ENCODE results near the gene SHCBP1. TPM values are rescaled to one million over a fixed set of nuclear protein-coding genes. Genes with fewer than 3 reads are reported as not detected.
"Not testable (repeated sequence)": the region's sequence is repeated elsewhere in the genome, so short reads cannot be mapped to it uniquely, and the experiment has no call there.

Gene SHCBP1
- total and polyA plus RNA-seq, 8 donors, result 5.6 to 18.1 (median 10.8) TPM

DNA sequence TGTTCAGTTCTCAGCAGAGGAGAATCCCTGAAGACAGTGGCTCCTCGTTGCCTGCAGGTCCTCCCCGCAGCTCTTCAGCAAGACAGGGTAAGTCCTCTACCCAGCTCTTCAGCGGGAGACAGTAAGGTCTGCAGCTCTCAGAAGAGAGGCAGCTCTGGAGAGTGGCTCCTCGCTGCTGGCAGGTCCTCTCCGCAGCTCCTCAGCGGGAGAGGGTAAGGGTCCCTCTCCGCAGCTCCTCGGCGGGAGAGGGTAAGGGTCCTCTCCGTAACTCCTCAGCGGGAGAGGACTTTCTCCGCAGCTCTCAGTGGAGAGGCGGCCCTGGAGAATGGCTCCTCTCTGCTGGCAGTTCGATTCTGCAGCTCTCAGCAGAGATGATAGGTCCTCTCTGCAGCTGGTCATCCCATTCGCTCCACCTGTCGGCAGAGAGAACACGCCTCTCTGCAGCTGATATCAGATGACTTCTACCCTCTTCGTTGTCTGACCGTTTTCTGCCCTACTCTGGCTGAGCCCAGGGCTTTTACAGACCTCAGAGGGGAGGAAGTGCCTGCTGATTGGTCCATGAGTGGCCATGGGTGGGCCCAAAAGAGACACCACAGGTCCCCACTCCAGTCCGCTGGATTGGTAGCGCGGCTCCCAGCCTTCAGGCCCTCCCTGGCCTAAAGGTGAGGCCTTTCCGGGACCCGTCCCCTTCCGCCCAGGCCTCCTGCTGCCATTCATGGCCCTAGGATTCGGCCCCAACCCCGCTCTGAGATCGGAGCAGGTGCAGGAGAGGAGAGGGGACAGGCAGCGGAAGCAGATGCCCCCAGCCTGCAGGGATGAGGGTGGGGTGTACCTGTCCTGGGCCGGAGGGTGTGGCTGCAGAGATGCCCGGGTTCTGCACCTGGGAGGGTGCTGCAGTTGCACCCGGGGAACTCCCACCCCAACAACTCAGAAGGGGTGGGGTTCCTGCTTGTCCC is 11.9 kb upstream of the SHCBP1 start:
- peaks cover 0 to 12% of the 10 kb centered on the region in 2 donors for H3K4me1 ChIP-seq
- H3K36me3 ChIP-seq, result no peaks in the 10 kb centered on the region
- intact Hi-C loops (cut with DNase I), result no loop called here
- no peak overlapping the region for H3K4me3 ChIP-seq
- H3K27ac ChIP-seq, result no peak overlapping the region
- TF ChIP-seq CTCF (IDR thresholded peaks at IDR 0.05), result no peak
- no peaks in the 10 kb centered on the region for H3K27me3 ChIP-seq
- no peak for DNase-seq
- H3K9me3 ChIP-seq, result no peaks in the 10 kb centered on the region
- no peak for ATAC-seq

GRCh38 chr16:46629331-46630219 is 8.4 kb upstream of the SHCBP1 start:
- Histone ChIP-seq H3K27ac (peak overlapping the region in 1 of 2 donors; percentile 27), H3K4me3 (no peak overlapping the region), H3K36me3 (no peaks in the 10 kb centered on the region), H3K4me1 (peaks cover 0 to 12% of the 10 kb centered on the region in 2 donors), H3K27me3 (no peaks in the 10 kb centered on the region), H3K9me3 (no peaks in the 10 kb centered on the region)
- no peak for TF ChIP-seq CTCF (IDR thresholded peaks at IDR 0.05)
- intact Hi-C loops (cut with DNase I), result no loop called here
- DNase-seq, result no peak
- peak; percentile 20 for ATAC-seq

DNA sequence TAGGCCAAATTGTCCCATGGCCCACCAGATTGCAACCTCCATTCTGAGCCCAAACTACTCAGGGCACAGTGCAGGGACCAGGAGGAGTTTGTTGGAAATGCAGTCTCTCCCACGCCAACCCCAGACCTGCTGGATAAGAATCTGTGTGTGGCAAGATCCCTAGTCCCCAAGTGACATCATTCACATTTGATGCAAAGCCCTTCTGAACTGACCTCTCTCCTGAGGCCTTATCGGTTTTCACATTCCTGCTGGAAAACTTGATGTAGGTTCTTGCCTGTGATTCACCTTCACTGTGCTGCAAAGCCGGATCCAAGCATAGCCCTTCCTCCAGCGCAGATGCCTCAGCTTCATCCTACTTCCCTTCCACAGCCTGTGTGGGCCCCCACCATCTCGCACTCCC is 6.6 kb upstream of the SHCBP1 start:
- intact Hi-C loops (cut with DNase I), result no loop called here
- no peaks in the 10 kb centered on the region for H3K27me3 ChIP-seq
- no peaks in the 10 kb centered on the region for H3K36me3 ChIP-seq
- H3K27ac ChIP-seq, result no peak overlapping the region
- DNase-seq, result no peak
- no peak overlapping the region for H3K4me3 ChIP-seq
- peaks cover 0 to 12% of the 10 kb centered on the region in 2 donors for H3K4me1 ChIP-seq
- no peak for TF ChIP-seq CTCF (IDR thresholded peaks at IDR 0.05)
- no peaks in the 10 kb centered on the region for H3K9me3 ChIP-seq
- ATAC-seq, result no peak

- peaks cover 0 to 18% of the 10 kb centered on the region in 2 donors for H3K4me1 ChIP-seq
- H3K27me3 ChIP-seq; ATAC-seq; H3K4me3 ChIP-seq; DNase-seq; H3K36me3 ChIP-seq; H3K27ac ChIP-seq; intact Hi-C loops (cut with DNase I); H3K9me3 ChIP-seq: not testable (repeated sequence)
Observed at GRCh38 chr16:46626681-46627080, 5.5 kb upstream of the SHCBP1 start.

DNA sequence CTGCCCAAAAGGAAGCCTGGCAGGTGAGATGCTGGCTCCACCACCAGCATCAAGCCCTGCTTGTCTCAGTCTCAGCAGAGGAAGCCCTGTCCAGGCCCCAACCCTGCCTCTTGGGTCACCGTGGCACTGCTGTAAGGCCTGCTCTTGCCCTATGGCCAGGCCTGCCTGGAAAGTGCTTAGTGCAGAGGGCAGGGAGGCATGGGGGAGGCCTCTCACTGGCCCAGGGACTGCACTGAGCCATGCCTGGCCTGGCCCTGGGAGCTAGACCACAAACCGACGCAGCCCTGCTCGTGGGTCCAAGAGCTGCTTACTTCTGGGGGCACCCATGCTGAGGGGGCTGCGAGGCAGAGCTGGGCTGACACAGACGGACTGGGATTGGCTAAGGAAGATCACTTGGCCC is 3.7 kb upstream of the SHCBP1 start:
- H3K27me3 ChIP-seq; ATAC-seq; intact Hi-C loops (cut with DNase I); H3K36me3 ChIP-seq; H3K4me3 ChIP-seq; H3K9me3 ChIP-seq; DNase-seq; H3K27ac ChIP-seq: not testable (repeated sequence)
- peaks cover 0 to 27% of the 10 kb centered on the region in 2 donors for H3K4me1 ChIP-seq

GRCh38 chr16:46623707-46624106 is 2.5 kb upstream of the SHCBP1 start:
- intact Hi-C loops (cut with DNase I); H3K36me3 ChIP-seq; H3K27me3 ChIP-seq; DNase-seq; H3K4me3 ChIP-seq; H3K27ac ChIP-seq; H3K9me3 ChIP-seq: not testable (repeated sequence)
- peak; percentile 14 for ATAC-seq
- peaks cover 0 to 19% of the 10 kb centered on the region in 2 donors for H3K4me1 ChIP-seq

DNA sequence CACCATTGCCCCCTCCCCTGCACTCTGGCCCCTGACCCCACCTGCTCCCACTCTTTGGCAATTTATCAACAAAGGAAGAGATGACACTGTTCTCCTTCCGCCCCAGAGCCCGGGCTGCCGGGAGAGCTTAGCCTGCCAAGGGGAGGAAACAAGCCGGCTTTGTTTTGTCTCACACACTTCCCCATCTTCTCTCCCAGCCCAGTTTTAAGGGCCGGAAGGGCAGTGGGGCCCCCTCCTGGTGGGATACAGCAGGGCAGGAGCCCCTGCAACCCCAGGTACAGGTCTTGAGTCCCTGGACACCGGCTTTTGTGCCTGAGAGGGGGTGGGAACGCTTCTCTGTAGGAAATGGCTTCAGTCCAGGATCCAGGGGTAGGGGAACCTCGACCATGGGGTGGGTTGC is 2.1 kb upstream of the SHCBP1 start:
- DNase-seq; H3K27ac ChIP-seq; H3K9me3 ChIP-seq; H3K4me3 ChIP-seq; H3K36me3 ChIP-seq; intact Hi-C loops (cut with DNase I); H3K27me3 ChIP-seq: not testable (repeated sequence)
- ATAC-seq, result peak; percentile 67
- peaks cover 0 to 19% of the 10 kb centered on the region in 2 donors for H3K4me1 ChIP-seq
